ENCODE data around the gene PCDH9.

- TF ChIP-seq EZH2 (IDR thresholded peaks at IDR 0.05) (no peak), POLR2AphosphoS5 (IDR thresholded peaks at IDR 0.05; ENCODE audit: borderline replicate concordance, low read depth, low read length) (no peak), FOXP2 (optimal IDR thresholded peaks at IDR 0.05; ENCODE audit: control extremely low read depth, extremely low read length, insufficient read depth) (no peak)
These were observed 875.0 kb downstream of the PCDH9 start for GRCh38 chr13:66354879-66355751.
